HG03571 (cell line): ENCODE results near the gene BCKDHB.
A peak's percentile ranks its signal among the peaks of the same experiment; 100 is the strongest.

Source experiments
- ATAC-seq: cut with Tn5 transposase; IDR thresholded peaks from one replicate; pipeline ENCODE4 v1.9.1; 2021; ENCODE audit not compliant: unreplicated experiment

Gene BCKDHB

DNA sequence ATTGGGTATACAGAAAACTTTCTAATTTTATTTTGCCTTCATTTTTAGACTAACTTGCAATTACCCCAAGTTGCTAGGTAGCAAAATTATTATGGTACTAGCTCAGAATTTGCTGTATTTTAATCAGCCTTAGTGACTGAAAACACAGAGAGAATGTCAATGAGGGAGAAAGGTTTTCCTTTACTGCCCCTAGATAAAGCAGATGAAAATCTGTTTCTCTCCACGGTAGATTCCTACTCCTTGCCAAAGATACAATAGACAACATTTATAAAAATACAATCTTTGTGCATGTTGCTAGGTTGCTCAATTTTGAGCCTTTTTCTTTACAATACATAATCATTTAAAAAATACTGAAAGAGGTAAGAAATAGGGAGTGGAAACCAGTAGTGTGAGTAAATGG is 222.2 kb downstream of the BCKDHB start:
- no peak for ATAC-seq

- no peak for ATAC-seq
Observed at GRCh38 chr6:80329496-80329895, 223.0 kb downstream of the BCKDHB start.

GRCh38 chr6:80330961-80331360 is 224.5 kb downstream of the BCKDHB start:
- no peak for ATAC-seq

DNA sequence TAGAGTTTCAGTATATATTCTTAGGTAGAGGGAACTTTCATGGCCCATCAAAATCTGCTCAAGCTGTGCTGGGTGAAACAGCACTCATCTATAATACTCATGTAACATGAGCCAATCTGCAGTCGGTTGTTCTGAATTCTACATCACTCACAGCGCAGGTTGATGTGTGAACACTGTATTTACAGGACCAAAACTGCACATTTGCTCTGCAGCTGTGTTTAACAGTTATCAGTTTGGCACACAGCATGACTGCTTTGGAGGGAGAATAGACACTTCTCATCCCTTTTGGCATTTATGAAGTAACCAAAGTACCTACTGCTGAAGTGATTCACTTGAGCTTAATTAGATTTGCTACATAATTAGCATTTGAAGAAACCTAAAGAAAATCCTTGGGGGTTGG is 225.1 kb downstream of the BCKDHB start:
- ATAC-seq = no peak

DNA sequence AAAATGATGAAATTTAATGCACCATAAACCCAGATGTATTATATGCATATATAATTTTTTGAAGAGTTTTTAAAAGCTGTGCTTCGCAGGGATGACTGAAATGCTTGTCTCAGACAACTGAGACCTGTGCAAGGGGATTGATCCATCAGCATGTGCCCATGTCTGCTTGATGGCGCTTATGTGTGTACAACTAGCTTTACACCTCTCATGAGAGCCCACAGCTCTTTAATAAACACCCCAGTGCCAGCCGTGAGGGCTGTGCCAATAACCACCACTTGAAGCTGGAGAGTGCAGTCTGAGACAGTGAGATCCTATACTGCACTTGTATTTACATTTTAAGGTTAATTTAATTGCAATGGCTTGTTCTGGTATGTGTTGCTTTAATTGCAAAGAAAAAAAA is 225.5 kb downstream of the BCKDHB start:
- no peak for ATAC-seq

DNA sequence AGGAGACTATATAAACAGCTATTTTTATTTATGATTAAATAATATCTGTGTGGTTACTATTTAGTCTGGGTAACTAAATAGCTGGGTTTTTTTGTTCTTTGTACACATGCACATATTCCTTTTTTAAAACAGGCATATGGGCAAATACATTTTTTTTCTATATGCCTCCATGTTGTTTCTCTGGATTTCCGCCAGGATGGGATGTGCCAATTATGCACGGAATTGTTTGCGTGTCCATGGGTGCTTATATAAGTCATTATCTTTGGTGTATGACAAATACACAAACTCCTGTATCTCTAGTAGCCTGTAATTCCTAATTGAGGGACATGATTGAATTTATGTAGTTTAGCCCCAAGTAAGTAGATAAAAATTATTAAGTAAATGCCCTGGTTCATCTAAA is 226.9 kb downstream of the BCKDHB start:
- no peak for ATAC-seq

- no peak for ATAC-seq
Observed at GRCh38 chr6:80335121-80335531, 228.7 kb downstream of the BCKDHB start.

DNA sequence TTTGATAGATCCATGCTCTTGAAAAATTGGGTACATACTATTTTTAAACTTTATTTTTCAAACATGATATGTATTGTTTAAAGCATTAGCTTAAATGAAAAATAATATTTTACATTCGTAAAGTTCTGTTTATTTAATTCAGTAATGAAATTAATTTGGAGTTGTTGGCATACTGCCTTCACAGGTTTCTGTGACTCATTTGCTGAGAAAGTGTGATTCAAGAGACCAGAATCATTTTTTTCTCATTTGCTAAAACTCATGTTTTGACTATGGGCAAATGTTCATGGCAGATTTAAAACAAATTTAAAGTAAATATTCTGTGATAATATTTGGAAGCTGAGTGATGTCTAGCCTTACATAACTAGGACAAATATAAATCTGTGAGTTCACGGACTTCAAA is 230.4 kb downstream of the BCKDHB start:
- no peak for ATAC-seq

- ATAC-seq = peak; percentile 86
Observed at GRCh38 chr6:80338201-80338836, 231.8 kb downstream of the BCKDHB start.

GRCh38 chr6:80339421-80339820 is 232.9 kb downstream of the BCKDHB start:
- no peak for ATAC-seq

DNA sequence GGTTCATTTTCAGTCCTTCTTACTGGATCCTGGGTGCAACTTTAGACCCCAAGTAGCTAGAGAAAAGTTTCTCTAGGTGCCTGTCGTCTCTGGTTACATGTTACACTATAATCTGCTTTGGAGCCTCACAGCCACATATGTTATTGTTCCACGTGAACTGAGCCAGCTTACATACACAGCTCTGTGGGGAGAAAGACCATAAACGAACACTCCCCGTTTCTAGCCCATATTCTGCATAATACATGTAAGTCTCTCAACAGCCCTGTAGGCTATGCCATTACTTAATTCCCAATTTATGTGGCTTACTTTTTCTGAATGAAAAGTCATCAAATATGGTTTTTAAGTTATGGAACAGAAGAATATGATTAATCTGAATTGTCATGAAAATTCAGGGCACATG is 233.8 kb downstream of the BCKDHB start:
- no peak for ATAC-seq

GRCh38 chr6:80340686-80341085 is 234.2 kb downstream of the BCKDHB start:
- no peak for ATAC-seq

DNA sequence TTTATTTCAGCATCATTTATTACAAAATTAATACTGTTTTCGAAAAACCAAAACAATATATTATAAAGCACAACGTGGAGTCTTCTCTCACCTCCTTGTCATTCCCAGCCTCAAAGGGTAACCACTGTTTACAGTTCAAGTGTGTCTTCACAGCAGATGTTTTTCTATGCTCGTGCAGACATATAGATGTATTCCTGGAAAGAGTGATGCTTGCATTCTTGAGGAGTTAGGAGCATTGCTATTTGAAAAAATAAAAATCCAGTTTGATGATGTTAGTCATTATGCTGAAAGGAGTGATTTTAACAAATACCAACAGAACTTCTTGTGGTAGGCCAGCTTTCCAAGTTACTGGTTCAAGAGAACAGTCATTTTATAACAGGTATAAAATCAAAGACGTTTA is 234.9 kb downstream of the BCKDHB start:
- no peak for ATAC-seq

DNA sequence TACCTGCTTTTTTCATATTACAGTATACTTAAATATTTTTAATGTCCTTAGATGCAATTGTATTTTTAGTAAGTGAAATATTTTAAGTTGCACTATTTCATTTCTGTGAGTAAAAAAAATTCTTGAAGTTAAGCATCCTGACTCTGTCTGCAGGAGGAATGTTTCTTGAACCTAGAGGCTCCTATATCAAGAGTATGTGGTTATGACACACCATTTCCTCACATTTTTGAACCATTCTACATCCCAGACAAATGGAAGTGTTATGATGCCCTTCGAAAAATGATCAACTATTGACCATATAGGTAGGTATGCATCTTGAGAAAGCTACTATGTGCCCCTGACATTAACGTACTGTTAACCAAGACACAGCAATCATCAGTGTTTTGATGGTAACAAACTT is 237.0 kb downstream of the BCKDHB start:
- no peak for ATAC-seq

GRCh38 chr6:80347101-80347500 is 240.6 kb downstream of the BCKDHB start:
- no peak for ATAC-seq

- ATAC-seq = no peak
Observed at GRCh38 chr6:80348263-80348662, 241.8 kb downstream of the BCKDHB start.

GRCh38 chr6:80356000-80356399 is 249.5 kb downstream of the BCKDHB start:
- ATAC-seq = no peak

DNA sequence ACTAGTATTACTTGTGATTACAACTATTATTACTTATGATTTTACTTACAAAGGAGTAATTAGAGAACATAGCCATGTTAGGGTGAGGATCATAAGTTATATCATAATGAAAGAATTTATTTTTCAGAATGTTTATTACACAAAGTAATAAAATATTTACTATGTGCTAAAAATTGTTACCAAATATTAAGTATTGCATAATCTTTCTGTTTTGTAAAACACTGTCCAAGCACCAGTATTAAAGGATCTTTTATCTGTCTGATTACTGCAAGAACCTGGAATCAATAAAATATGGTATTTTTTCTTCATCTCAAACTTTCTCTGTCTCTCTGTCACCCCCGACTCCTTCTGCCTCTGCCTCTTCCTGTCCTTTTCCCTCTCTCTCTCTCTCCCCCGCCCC is 250.1 kb downstream of the BCKDHB start:
- ATAC-seq = no peak

GRCh38 chr6:80357081-80357480 is 250.6 kb downstream of the BCKDHB start:
- ATAC-seq = no peak

DNA sequence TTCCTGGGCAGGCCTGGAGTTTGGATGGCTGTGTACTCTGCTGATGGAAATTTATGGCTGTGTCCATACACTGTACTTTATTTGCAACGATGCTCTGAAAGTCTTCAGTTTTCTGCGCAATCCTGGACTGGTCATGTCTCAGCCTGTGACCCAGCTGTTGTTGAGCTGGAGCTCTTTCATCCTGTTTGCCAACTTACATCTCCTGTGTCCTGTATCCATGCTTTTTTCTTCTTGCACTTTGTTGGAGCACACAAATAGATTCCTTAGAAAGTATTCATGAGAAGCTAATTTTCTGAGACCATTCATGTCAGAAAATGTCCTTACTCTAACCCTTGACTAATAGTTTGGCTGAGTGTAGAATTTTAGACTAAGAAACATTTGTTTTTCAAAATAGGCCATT is 251.2 kb downstream of the BCKDHB start:
- ATAC-seq = no peak

DNA sequence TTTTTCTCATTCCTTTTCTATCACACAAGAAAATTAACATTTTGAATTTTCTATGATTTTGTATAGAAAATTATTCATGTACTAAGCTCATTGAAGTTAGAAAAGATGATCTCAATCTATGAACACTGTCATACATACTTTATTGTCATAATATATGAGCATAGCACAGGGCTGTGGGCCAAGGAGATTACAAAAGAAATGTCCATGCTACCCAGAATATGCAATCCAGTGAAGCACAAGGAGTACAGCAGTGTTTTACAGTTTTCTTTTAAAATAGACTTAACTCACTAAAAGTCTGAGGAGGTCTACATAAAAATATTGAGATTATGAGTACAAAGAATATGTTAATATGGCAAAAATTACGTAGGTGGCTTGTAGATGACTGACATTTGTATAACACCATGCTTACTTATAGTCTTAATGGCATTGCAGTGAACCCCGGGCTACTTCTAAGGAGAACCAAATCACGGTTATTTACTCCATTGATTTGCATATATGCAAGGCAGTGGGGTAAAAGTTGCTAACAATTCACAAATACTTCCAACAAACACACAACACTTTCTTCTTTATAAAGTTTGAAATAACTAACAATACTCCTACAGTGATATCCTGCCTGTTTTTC is 257.1 kb downstream of the BCKDHB start:
- no peak for ATAC-seq

DNA sequence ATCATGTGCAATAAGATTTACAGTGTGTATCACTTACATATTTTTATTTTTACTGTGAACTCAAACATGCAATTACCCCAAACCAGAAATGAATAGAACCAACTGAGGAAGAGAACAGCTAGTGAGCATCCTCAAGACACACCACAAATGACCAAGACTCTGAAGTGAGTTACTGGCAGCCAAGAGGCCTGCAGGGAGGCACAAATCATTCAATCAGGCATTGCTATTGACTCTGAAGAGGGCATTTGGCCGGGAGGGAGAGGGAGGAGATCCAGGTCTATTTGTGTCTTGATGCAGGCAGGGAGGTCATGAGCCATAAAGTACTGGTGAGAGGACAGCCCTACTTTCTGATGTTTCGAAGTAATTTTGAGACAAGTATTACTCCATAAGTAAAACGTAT is 257.7 kb downstream of the BCKDHB start:
- no peak for ATAC-seq

DNA sequence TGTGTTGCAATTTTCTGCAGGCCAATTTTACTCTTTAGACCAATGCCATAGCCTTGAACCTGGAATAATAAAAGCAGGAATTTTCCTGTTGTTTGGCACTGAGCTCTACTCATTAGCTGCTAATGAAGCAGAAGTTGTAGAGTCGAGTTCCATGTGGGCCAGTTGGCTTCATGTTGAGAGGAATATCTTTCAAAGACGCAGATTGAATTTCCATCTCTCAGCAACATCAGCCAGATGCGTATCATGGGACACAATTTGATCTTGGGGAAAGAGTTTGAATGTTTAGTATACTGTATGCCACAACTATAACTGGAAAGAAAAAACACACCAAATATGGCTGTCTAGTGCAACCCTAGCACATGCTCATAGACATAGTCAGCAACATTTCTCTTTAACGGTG is 259.6 kb downstream of the BCKDHB start:
- no peak for ATAC-seq
